ENCODE measurements around the gene KLK10.

KLK10 gene

DNA sequence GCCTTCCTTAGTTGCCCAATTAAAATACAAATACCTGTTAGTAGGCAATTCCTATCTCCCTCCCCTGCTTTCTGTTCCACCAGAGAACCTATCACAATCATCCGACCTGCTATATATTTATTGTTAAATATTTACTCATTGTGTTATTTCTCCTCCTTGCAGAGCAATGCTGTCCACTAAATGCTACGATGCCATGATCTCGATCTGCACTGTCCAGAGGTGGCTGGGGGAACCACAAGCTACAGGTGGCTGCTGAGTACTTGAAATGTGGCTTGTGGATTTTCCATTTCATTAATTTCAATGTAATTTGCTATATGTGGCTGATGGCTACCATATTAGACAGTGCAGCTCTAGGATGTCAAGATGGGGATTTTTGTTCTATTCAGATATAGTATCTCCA is 55.2 kb downstream of the KLK10 start:
- DNase-seq: no peak

DNA sequence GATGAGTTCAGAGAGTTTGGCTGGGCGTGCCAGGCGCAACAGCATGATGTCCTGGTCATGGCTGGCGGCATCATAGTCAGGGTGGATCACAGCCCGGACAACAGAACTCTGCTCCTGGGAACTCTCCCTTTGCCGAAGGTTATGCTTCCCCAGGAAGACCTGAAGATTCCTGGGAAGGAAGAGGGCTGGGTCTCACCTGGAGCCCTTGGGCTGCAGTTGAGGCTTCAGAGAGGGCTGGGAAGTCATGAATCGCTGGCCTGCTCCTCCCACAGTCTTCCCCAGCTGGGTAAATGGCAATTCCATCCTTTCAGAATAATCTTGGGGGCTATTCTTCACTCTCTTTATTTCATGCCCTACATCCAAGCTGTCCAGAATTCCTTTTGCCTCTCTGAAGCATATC is 56.1 kb downstream of the KLK10 start:
- no peak for DNase-seq
